HCT116 (cell line): ENCODE results near the gene GRSF1. TPM values are rescaled to one million over a fixed set of nuclear protein-coding genes. Genes with fewer than 3 reads are reported as not detected.

Source experiments
- ATAC-seq: fragments of 200-7000 bp; cut with Tn5 transposase; 2 replicates; pipeline ENCODE4 v1.9.1; 2020; ENCODE audit warnings: mild to moderate bottlenecking, moderate library complexity
- BruUV-seq: library from RNA; stranded (reverse); fragments of 400-500 nt; replicated peaks from 2 replicates; lab custom pipeline; 2021; lab: Mats Ljungman, UMichigan
- CTCF ChIA-PET: fragments of 300-600 bp; sonication (Branson Sonifier 250); formaldehyde crosslinking; loops from one replicate; lab custom pipeline; 2021; ENCODE audit warnings: antibody characterized with exemption; lab: Charles Lee
- POLR2A ChIA-PET: fragments of 300-600, 350-600 bp; sonication (Branson Sonifier 250); formaldehyde crosslinking; loops from one replicate; lab custom pipeline; 2021; ENCODE audit warnings: antibody characterized with exemption; lab: Charles Lee
- RAD21 ChIA-PET, 2 experiments: fragments of 300-600 bp; sonication (Branson Sonifier 250); formaldehyde crosslinking; loops; one replicate each; lab custom pipeline; 2023; ENCODE audit warnings: low total read pairs in 2 of 2; ENCODE audit not compliant: uncharacterized antibody in 2 of 2, unreplicated experiment in 2 of 2, low non-redundant PET in 1 of 2; lab: Charles Lee
- DNase-seq: peaks from one replicate; pipeline ENCODE4 v3.0.0-alpha.2; 2010; ENCODE audit warnings: low read depth, low spot score
- H2AFZ ChIP-seq: fragments of 200-600 bp; shearing (Covaris generic), sonication (generic); 2 replicates; pipeline ENCODE4 v1.6.1; 2017; ENCODE audit warnings: low read depth, mixed run types, mixed read lengths, antibody characterized with exemption, low read length; ENCODE audit not compliant: poor library complexity, severe bottlenecking
- H3K27ac ChIP-seq: 2 replicates; pipeline ENCODE4 v1.5.1; 2012; ENCODE audit warnings: low read depth, low read length
- H3K27me3 ChIP-seq: fragments of 200-600 bp; sonication (generic); 2 replicates; pipeline ENCODE4 v1.6.1; 2016; ENCODE audit warnings: mixed run types, low read length, mixed read lengths; ENCODE audit not compliant: insufficient read depth
- H3K36me3 ChIP-seq, 2 experiments: fragments of 200-500 bp in 1 of 2; fragments of 200-600 bp in 1 of 2; sonication (Bioruptor generic) in 1 of 2; sonication (generic) in 1 of 2; 2 replicates each; pipeline versions ENCODE4 v1.5.1 to v1.6.1; 2014 to 2016; ENCODE audit warnings: low read length in 2 of 2, inconsistent platforms in 1 of 2, mixed read lengths in 1 of 2, mixed run types in 1 of 2; ENCODE audit not compliant: insufficient read depth in 2 of 2, control insufficient read depth in 1 of 2
- H3K4me1 ChIP-seq, 2 experiments: fragments of 200-600 bp in 1 of 2; sonication (generic) in 1 of 2; 2 replicates each; pipeline versions ENCODE4 v1.5.1 to v1.6.1; 2012 to 2017; ENCODE audit warnings: low read length in 2 of 2, inconsistent platforms in 1 of 2, mild to moderate bottlenecking in 1 of 2, mixed read lengths in 1 of 2, mixed run types in 1 of 2, moderate library complexity in 1 of 2; ENCODE audit not compliant: insufficient read depth in 2 of 2, control insufficient read depth in 1 of 2
- H3K4me2 ChIP-seq: fragments of 200-600 bp; sonication (generic); 2 replicates; pipeline ENCODE4 v1.6.1; 2017; ENCODE audit warnings: mixed run types, low read length, mixed read lengths
- H3K4me3 ChIP-seq, 2 experiments: fragments of 200-600 bp in 1 of 2; sonication (generic) in 1 of 2; replicated peaks in 1 of 2; 2 replicates each; pipeline ENCODE4 v1.5.1; 2011 to 2016; ENCODE audit warnings: low read length in 2 of 2, control low read depth in 1 of 2, low read depth in 1 of 2, mild to moderate bottlenecking in 1 of 2, mixed read lengths in 1 of 2, mixed run types in 1 of 2
- H3K79me2 ChIP-seq: fragments of 200-600 bp; sonication (generic); 2 replicates; pipeline ENCODE4 v1.6.1; 2017; ENCODE audit warnings: mild to moderate bottlenecking, mixed run types, low read length, moderate library complexity, mixed read lengths; ENCODE audit not compliant: insufficient read depth
- H3K9ac ChIP-seq: fragments of 200-600 bp; sonication (generic); 2 replicates; pipeline ENCODE4 v1.6.1; 2016; ENCODE audit warnings: low read length, mixed read lengths
- H3K9me2 ChIP-seq: fragments of 200-600 bp; sonication (generic), shearing (Covaris generic); 2 replicates; pipeline ENCODE4 v1.6.1; 2017; ENCODE audit warnings: mixed run types, mild to moderate bottlenecking, moderate library complexity; ENCODE audit not compliant: insufficient read depth
- H3K9me3 ChIP-seq, 2 experiments: fragments of 200-500 bp in 1 of 2; fragments of 200-600 bp in 1 of 2; sonication (Bioruptor generic) in 1 of 2; sonication (generic) in 1 of 2; 2 replicates each; pipeline ENCODE4 v1.6.1; 2014 to 2017; ENCODE audit warnings: low read length in 2 of 2, mixed read lengths in 2 of 2, inconsistent platforms in 1 of 2, low read depth in 1 of 2, mild to moderate bottlenecking in 1 of 2, mixed run types in 1 of 2, moderate library complexity in 1 of 2; ENCODE audit not compliant: control insufficient read depth in 1 of 2, insufficient read depth in 1 of 2
- H4K20me1 ChIP-seq: fragments of 200-600 bp; sonication (generic), shearing (Covaris generic); 2 replicates; pipeline ENCODE4 v1.6.1; 2017; ENCODE audit warnings: mixed run types, mild to moderate bottlenecking, moderate library complexity; ENCODE audit not compliant: insufficient read depth
- ATF3 ChIP-seq: IDR thresholded peaks from 2 replicates; pipeline ENCODE4 v1.6.1; 2012
- CBX3 ChIP-seq: IDR thresholded peaks from 2 replicates; pipeline ENCODE4 v1.6.1; 2012; ENCODE audit warnings: low read depth
- EGR1 ChIP-seq: IDR thresholded peaks from 2 replicates; pipeline ENCODE4 v1.6.1; 2012; ENCODE audit warnings: low read depth
- ELF1 ChIP-seq: IDR thresholded peaks from 2 replicates; pipeline ENCODE4 v1.6.1; 2012; ENCODE audit warnings: low read depth, borderline replicate concordance
- EZH2 ChIP-seq: fragments of 200-600 bp; sonication (generic); IDR thresholded peaks from 2 replicates; pipeline ENCODE4 v1.6.1; 2017; ENCODE audit warnings: antibody characterized with exemption, mixed run types
- EZH2phosphoT487 ChIP-seq: fragments of 200-600 bp; IDR thresholded peaks from 2 replicates; pipeline ENCODE4 v1.6.1; 2018; ENCODE audit warnings: antibody characterized with exemption, borderline replicate concordance
- FOSL1 ChIP-seq: IDR thresholded peaks from 2 replicates; pipeline ENCODE4 v1.6.1; 2012; ENCODE audit warnings: low read depth
- JUND ChIP-seq: IDR thresholded peaks from 2 replicates; pipeline ENCODE4 v1.6.1; 2012
- POLR2A ChIP-seq: IDR thresholded peaks from 2 replicates; pipeline ENCODE4 v1.7.0; 2011; ENCODE audit warnings: borderline replicate concordance; ENCODE audit not compliant: insufficient read depth, insufficient read length; ENCODE audit errors: extremely low read depth
- POLR2AphosphoS5 ChIP-seq: IDR thresholded peaks from 2 replicates; pipeline ENCODE4 v1.6.1; 2011; ENCODE audit warnings: mild to moderate bottlenecking, low read depth, low read length, moderate library complexity
- RAD21 ChIP-seq: IDR thresholded peaks from 2 replicates; pipeline ENCODE4 v1.6.1; 2012; ENCODE audit warnings: low read depth, mild to moderate bottlenecking
- SIN3A ChIP-seq: IDR thresholded peaks from 2 replicates; pipeline ENCODE4 v1.6.1; 2012; ENCODE audit warnings: low read depth
- SP1 ChIP-seq: IDR thresholded peaks from 2 replicates; pipeline ENCODE4 v1.6.1; 2012; ENCODE audit warnings: low read depth
- SRF ChIP-seq: IDR thresholded peaks from 2 replicates; pipeline ENCODE4 v1.6.1; 2012; ENCODE audit warnings: low read depth
- TCF7L2 ChIP-seq: IDR thresholded peaks from 2 replicates; pipeline ENCODE4 v1.7.0; 2011; ENCODE audit warnings: borderline replicate concordance, inconsistent platforms; ENCODE audit not compliant: insufficient read depth, insufficient read length; ENCODE audit errors: extremely low read depth
- YY1 ChIP-seq: IDR thresholded peaks from 2 replicates; pipeline ENCODE4 v1.6.1; 2011; ENCODE audit warnings: low read length, low read depth, moderate library complexity, mild to moderate bottlenecking; ENCODE audit not compliant: insufficient replicate concordance; ENCODE audit errors: extremely low read depth
- ZFX ChIP-seq: fragments of 450-650 bp; IDR thresholded peaks from 2 replicates; pipeline ENCODE4 v1.6.1; 2017
- ZNF274 ChIP-seq: fragments of 200-500 bp; sonication (Bioruptor generic); IDR thresholded peaks from 2 replicates; pipeline ENCODE4 v1.6.1; 2014; ENCODE audit warnings: mild to moderate bottlenecking, low read depth, low read length, inconsistent platforms
- intact Hi-C: fragments of 100-400 bp; cut with micrococcal nuclease; formaldehyde crosslinking; loops from 2 replicates; pipeline ENCODE4 v1.10.0; 2022
- total RNA-seq: library from RNA; stranded (reverse); gene quantifications from one replicate; pipeline ENCODE4 v1.2.1, GENCODE V29; 2021; ENCODE audit not compliant: unreplicated experiment

GRSF1 gene
- total RNA-seq, 1 experiment from 2014 or later, result 131 TPM

DNA sequence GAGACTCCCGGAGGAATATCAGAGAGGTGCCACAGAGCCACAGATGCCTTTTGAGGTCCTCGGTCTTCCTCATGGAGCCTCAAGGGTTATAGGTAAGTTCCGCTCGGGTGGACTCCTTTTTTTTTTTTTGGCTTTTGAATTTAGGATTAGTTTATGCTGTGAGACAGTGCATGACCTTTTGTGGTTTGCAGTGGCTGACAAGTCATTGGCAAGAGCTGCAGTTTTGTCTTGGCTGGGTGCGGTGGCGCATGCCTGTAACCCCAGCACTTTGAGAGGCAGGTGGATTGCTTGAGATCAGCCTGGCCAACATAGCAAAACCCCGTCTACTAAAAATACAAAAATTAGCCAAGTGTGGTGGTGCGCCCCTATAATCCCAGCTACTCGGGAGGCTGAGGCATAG, 4.5 kb upstream of the GRSF1 start:
- RAD21 ChIA-PET, result no interaction called here
- Histone ChIP-seq H3K9me2 (no peaks in the 10 kb centered on the region), H2AFZ (no peak overlapping the region), H3K4me3 (no peak overlapping the region), H3K4me2 (no peak overlapping the region), H3K9me3 (no peaks in the 10 kb centered on the region), H3K27ac (no peak overlapping the region), H3K9ac (no peak overlapping the region), H3K36me3 (no peaks in the 10 kb centered on the region), H3K27me3 (no peaks in the 10 kb centered on the region), H3K79me2 (peaks cover 5% of the 10 kb centered on the region), H4K20me1 (no peaks in the 10 kb centered on the region), H3K4me1 (peaks cover 0 to 6% of the 10 kb centered on the region in 2 experiments; a peak in 1 of 4 replicates)
- POLR2A ChIA-PET, result no interaction called here
- TF ChIP-seq YY1 (no peak), FOSL1 (no peak)
- ATAC-seq (no peak), DNase-seq (no peak)
- BruUV-seq, result no TSS peak
- CTCF ChIA-PET, result no interaction called here
- intact Hi-C loops, result loop anchor here (5.0 kb wide), 1 partner anchor 148 kb away; the partner anchor contains the start of gene DCK

GRCh38 chr4:70842761-70843435, 3.2 kb upstream of the GRSF1 start:
- H2AFZ ChIP-seq, result no peak overlapping the region
- H3K9me2 ChIP-seq, result no peaks in the 10 kb centered on the region
- intact Hi-C loops, result loop anchor here (5.0 kb wide), 1 partner anchor 149 kb away; the partner anchor contains the start of gene DCK
- no peaks in the 10 kb centered on the region for H3K36me3 ChIP-seq
- H3K9ac ChIP-seq, result no peak overlapping the region
- H3K79me2 ChIP-seq, result peaks cover 18% of the 10 kb centered on the region
- TF ChIP-seq POLR2AphosphoS5, result no peak
- TF ChIP-seq EZH2, result no peak
- no peak for TF ChIP-seq JUND
- TF ChIP-seq POLR2A, result no peak
- no peak for TF ChIP-seq TCF7L2
- no peak for TF ChIP-seq RAD21
- TF ChIP-seq SIN3A, result no peak
- TF ChIP-seq EGR1, result no peak
- no peak for TF ChIP-seq EZH2phosphoT487
- TF ChIP-seq SRF, result no peak
- no peak for TF ChIP-seq ZFX
- no peak for TF ChIP-seq SP1
- TF ChIP-seq ELF1, result no peak
- no peak for TF ChIP-seq YY1
- no peak for TF ChIP-seq FOSL1
- no peak for TF ChIP-seq CBX3
- no peak for TF ChIP-seq ZNF274
- no peak for TF ChIP-seq ATF3
- no peaks in the 10 kb centered on the region for H3K27me3 ChIP-seq
- ATAC-seq, result no peak
- ChIA-PET POLR2A (no interaction called here), RAD21 (no interaction called here), CTCF (no interaction called here)
- H3K4me3 ChIP-seq, result no peak overlapping the region
- H4K20me1 ChIP-seq, result peaks cover 4% of the 10 kb centered on the region; the same call in 1 of the 2 replicates
- no TSS peak for BruUV-seq
- no peak overlapping the region for H3K27ac ChIP-seq
- no peak overlapping the region for H3K4me2 ChIP-seq
- H3K9me3 ChIP-seq, result no peaks in the 10 kb centered on the region
- DNase-seq, result no peak
- H3K4me1 ChIP-seq, result peaks cover 0 to 6% of the 10 kb centered on the region in 2 experiments; a peak in 1 of 4 replicates
